ENCODE measurements around the gene CHDH.

The CHDH gene

GRCh38 chr3:53795176-53795575 is 51.0 kb downstream of the CHDH start:
- DNase-seq (ENCODE audit: low read depth), result no peak
- Histone ChIP-seq H3K4me1 (ENCODE audit: control insufficient read depth, insufficient read depth, low read length) (no peaks in the 10 kb centered on the region), H3K36me3 (ENCODE audit: control insufficient read depth, insufficient read depth, low read length, severe bottlenecking) (no peaks in the 10 kb centered on the region), H3K4me3 (ENCODE audit: low read length) (no peak overlapping the region), H3K27me3 (replicated peaks; ENCODE audit: control insufficient read depth, insufficient read depth, low read length) (no peaks in the 10 kb centered on the region), H3K9me3 (ENCODE audit: control insufficient read depth, low read length) (no peaks in the 10 kb centered on the region), H3K9ac (ENCODE audit: low read length) (no peak overlapping the region)

- peak; percentile 66 for DNase-seq (ENCODE audit: low read depth)
These were observed 51.6 kb downstream of the CHDH start for GRCh38 chr3:53794597-53794996.

DNA sequence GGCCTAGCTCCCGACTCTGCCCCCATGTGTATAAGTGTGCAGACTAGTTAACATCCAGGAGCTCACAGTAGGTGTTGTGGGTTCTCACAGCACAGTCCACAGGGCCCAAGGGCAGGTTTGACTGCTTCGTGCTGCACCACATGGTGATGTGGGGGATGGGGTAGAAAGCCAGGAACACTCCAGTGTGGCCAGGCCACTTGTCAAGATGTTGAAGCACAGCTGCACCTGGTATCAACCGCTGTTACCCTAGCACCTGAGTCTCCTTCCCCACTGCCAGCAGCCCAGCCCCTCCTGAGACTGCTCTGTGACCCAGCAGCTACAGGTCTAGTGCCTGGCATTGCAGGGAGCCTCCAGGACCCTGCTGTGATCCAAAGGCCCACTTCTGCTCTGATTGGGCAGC is 53.4 kb downstream of the CHDH start:
- H3K9ac ChIP-seq (ENCODE audit: low read length), result no peak overlapping the region
- no peaks in the 10 kb centered on the region for H3K27me3 ChIP-seq (replicated peaks; ENCODE audit: control insufficient read depth, insufficient read depth, low read length)
- H3K4me1 ChIP-seq (ENCODE audit: control insufficient read depth, insufficient read depth, low read length), result no peaks in the 10 kb centered on the region
- no peak overlapping the region for H3K4me3 ChIP-seq (ENCODE audit: low read length)
- no peak for DNase-seq (ENCODE audit: low read depth)
- H3K9me3 ChIP-seq (ENCODE audit: control insufficient read depth, low read length), result no peaks in the 10 kb centered on the region
- H3K36me3 ChIP-seq (ENCODE audit: control insufficient read depth, insufficient read depth, low read length, severe bottlenecking), result no peaks in the 10 kb centered on the region

More at GRCh38 chr3:53794597-53794996, 51.6 kb downstream of the CHDH start:
- Histone ChIP-seq H3K4me1 (ENCODE audit: control insufficient read depth, insufficient read depth, low read length) (no peaks in the 10 kb centered on the region), H3K4me3 (ENCODE audit: low read length) (no peak overlapping the region), H3K9me3 (ENCODE audit: control insufficient read depth, low read length) (no peaks in the 10 kb centered on the region), H3K27me3 (replicated peaks; ENCODE audit: control insufficient read depth, insufficient read depth, low read length) (no peaks in the 10 kb centered on the region), H3K36me3 (ENCODE audit: control insufficient read depth, insufficient read depth, low read length, severe bottlenecking) (no peaks in the 10 kb centered on the region), H3K9ac (ENCODE audit: low read length) (no peak overlapping the region)

DNA sequence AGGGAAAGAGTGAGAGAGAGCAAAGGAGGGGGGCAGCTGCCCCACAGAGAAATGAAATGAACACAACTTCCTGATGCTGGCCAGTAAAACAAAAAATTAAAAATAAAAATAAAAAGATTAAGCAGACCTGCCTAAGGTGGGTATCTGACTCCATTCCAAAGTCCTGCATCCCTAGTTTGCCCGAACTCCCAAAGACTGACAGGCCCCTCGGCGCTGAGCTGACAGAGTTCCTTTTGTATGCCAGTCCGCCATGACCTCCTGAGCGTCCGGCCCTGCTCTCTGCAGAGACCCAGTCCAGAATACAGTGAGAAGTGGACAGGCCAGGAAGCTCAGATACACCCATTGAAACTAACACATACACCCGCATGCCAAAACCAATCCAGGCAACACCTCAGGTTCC is 54.9 kb downstream of the CHDH start:
- Histone ChIP-seq H3K4me3 (ENCODE audit: low read length) (no peak overlapping the region), H3K9ac (ENCODE audit: low read length) (no peak overlapping the region), H3K36me3 (ENCODE audit: control insufficient read depth, insufficient read depth, low read length, severe bottlenecking) (no peaks in the 10 kb centered on the region), H3K27me3 (replicated peaks; ENCODE audit: control insufficient read depth, insufficient read depth, low read length) (no peaks in the 10 kb centered on the region), H3K9me3 (ENCODE audit: control insufficient read depth, low read length) (no peaks in the 10 kb centered on the region), H3K4me1 (ENCODE audit: control insufficient read depth, insufficient read depth, low read length) (no peaks in the 10 kb centered on the region)
- DNase-seq (ENCODE audit: low read depth), result no peak

DNA sequence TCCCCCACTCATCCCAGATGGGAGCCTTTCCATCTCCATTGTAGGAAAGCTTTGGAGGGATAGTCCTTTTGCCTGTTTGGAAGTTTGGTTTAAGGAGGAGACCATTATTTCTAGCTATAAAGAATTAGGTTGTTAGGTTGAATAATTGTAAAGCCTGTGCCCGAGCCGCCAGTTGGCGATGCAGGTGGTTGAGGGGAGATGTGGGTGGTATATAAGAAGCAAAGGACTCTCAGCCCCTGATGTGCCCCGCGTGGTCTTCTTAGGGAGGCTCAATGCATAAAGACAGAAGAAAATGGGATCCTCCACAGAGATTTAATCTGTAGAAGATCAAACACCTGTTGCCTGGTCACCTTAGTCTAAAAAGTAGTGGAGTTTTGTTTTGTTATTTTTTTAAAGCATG is 55.7 kb downstream of the CHDH start:
- H3K9ac ChIP-seq (ENCODE audit: low read length), result no peak overlapping the region

GRCh38 chr3:53789459-53789858 is 56.8 kb downstream of the CHDH start:
- Histone ChIP-seq H3K36me3 (ENCODE audit: control insufficient read depth, insufficient read depth, low read length, severe bottlenecking) (no peaks in the 10 kb centered on the region), H3K9ac (ENCODE audit: low read length) (no peak overlapping the region), H3K4me3 (ENCODE audit: low read length) (no peak overlapping the region), H3K27me3 (replicated peaks; ENCODE audit: control insufficient read depth, insufficient read depth, low read length) (no peaks in the 10 kb centered on the region), H3K4me1 (ENCODE audit: control insufficient read depth, insufficient read depth, low read length) (no peaks in the 10 kb centered on the region), H3K9me3 (ENCODE audit: control insufficient read depth, low read length) (no peaks in the 10 kb centered on the region)
- DNase-seq (ENCODE audit: low read depth), result no peak

More for the DNA sequence above, 55.7 kb downstream of the CHDH start:
- no peaks in the 10 kb centered on the region for H3K4me1 ChIP-seq (ENCODE audit: control insufficient read depth, insufficient read depth, low read length)
- H3K36me3 ChIP-seq (ENCODE audit: control insufficient read depth, insufficient read depth, low read length, severe bottlenecking), result no peaks in the 10 kb centered on the region
- no peak overlapping the region for H3K4me3 ChIP-seq (ENCODE audit: low read length)
- no peaks in the 10 kb centered on the region for H3K27me3 ChIP-seq (replicated peaks; ENCODE audit: control insufficient read depth, insufficient read depth, low read length)
- no peak for DNase-seq (ENCODE audit: low read depth)
- no peaks in the 10 kb centered on the region for H3K9me3 ChIP-seq (ENCODE audit: control insufficient read depth, low read length)

- no peak overlapping the region for H3K9ac ChIP-seq (ENCODE audit: low read length)
- H3K9me3 ChIP-seq (ENCODE audit: control insufficient read depth, low read length), result no peaks in the 10 kb centered on the region
- H3K36me3 ChIP-seq (ENCODE audit: control insufficient read depth, insufficient read depth, low read length, severe bottlenecking), result no peaks in the 10 kb centered on the region
- no peak overlapping the region for H3K4me3 ChIP-seq (ENCODE audit: low read length)
- no peak for DNase-seq (ENCODE audit: low read depth)
- H3K4me1 ChIP-seq (ENCODE audit: control insufficient read depth, insufficient read depth, low read length), result no peaks in the 10 kb centered on the region
- no peaks in the 10 kb centered on the region for H3K27me3 ChIP-seq (replicated peaks; ENCODE audit: control insufficient read depth, insufficient read depth, low read length)
These were observed 58.2 kb downstream of the CHDH start for GRCh38 chr3:53788038-53788437.

- Histone ChIP-seq H3K4me1 (ENCODE audit: control insufficient read depth, insufficient read depth, low read length) (no peaks in the 10 kb centered on the region), H3K27me3 (replicated peaks; ENCODE audit: control insufficient read depth, insufficient read depth, low read length) (no peaks in the 10 kb centered on the region), H3K4me3 (ENCODE audit: low read length) (no peak overlapping the region), H3K9me3 (ENCODE audit: control insufficient read depth, low read length) (no peaks in the 10 kb centered on the region), H3K36me3 (ENCODE audit: control insufficient read depth, insufficient read depth, low read length, severe bottlenecking) (no peaks in the 10 kb centered on the region), H3K9ac (ENCODE audit: low read length) (no peak overlapping the region)
- DNase-seq (ENCODE audit: low read depth), result no peak
These were observed 59.2 kb downstream of the CHDH start for GRCh38 chr3:53787016-53787415.

GRCh38 chr3:53780806-53781205 is 65.4 kb downstream of the CHDH start:
- H3K27me3 ChIP-seq (replicated peaks; ENCODE audit: control insufficient read depth, insufficient read depth, low read length), result no peaks in the 10 kb centered on the region
- H3K4me1 ChIP-seq (ENCODE audit: control insufficient read depth, insufficient read depth, low read length), result peaks cover 26% of the 10 kb centered on the region
- no peak for DNase-seq (ENCODE audit: low read depth)
- no peak overlapping the region for H3K9ac ChIP-seq (ENCODE audit: low read length)
- no peak overlapping the region for H3K4me3 ChIP-seq (ENCODE audit: low read length)
- no peaks in the 10 kb centered on the region for H3K9me3 ChIP-seq (ENCODE audit: control insufficient read depth, low read length)
- H3K36me3 ChIP-seq (ENCODE audit: control insufficient read depth, insufficient read depth, low read length, severe bottlenecking), result no peaks in the 10 kb centered on the region

GRCh38 chr3:53780171-53780570 is 66.0 kb downstream of the CHDH start:
- H3K4me3 ChIP-seq (ENCODE audit: low read length), result no peak overlapping the region
- no peaks in the 10 kb centered on the region for H3K9me3 ChIP-seq (ENCODE audit: control insufficient read depth, low read length)
- peaks cover 29% of the 10 kb centered on the region for H3K4me1 ChIP-seq (ENCODE audit: control insufficient read depth, insufficient read depth, low read length)
- H3K27me3 ChIP-seq (replicated peaks; ENCODE audit: control insufficient read depth, insufficient read depth, low read length), result no peaks in the 10 kb centered on the region
- H3K9ac ChIP-seq (ENCODE audit: low read length), result no peak overlapping the region
- DNase-seq (ENCODE audit: low read depth), result peak; percentile 35
- no peaks in the 10 kb centered on the region for H3K36me3 ChIP-seq (ENCODE audit: control insufficient read depth, insufficient read depth, low read length, severe bottlenecking)

GRCh38 chr3:53778153-53778552 is 68.1 kb downstream of the CHDH start:
- H3K9ac ChIP-seq (ENCODE audit: low read length), result no peak overlapping the region
- H3K9me3 ChIP-seq (ENCODE audit: control insufficient read depth, low read length), result no peaks in the 10 kb centered on the region
- H3K4me3 ChIP-seq (ENCODE audit: low read length), result no peak overlapping the region
- no peaks in the 10 kb centered on the region for H3K27me3 ChIP-seq (replicated peaks; ENCODE audit: control insufficient read depth, insufficient read depth, low read length)
- H3K4me1 ChIP-seq (ENCODE audit: control insufficient read depth, insufficient read depth, low read length), result peaks cover 41% of the 10 kb centered on the region
- no peaks in the 10 kb centered on the region for H3K36me3 ChIP-seq (ENCODE audit: control insufficient read depth, insufficient read depth, low read length, severe bottlenecking)
- DNase-seq (ENCODE audit: low read depth), result no peak

GRCh38 chr3:53777468-53777867 is 68.8 kb downstream of the CHDH start:
- no peak for DNase-seq (ENCODE audit: low read depth)

More at GRCh38 chr3:53777468-53777867, 68.8 kb downstream of the CHDH start:
- H3K4me3 ChIP-seq (ENCODE audit: low read length), result no peak overlapping the region
- no peaks in the 10 kb centered on the region for H3K27me3 ChIP-seq (replicated peaks; ENCODE audit: control insufficient read depth, insufficient read depth, low read length)
- H3K36me3 ChIP-seq (ENCODE audit: control insufficient read depth, insufficient read depth, low read length, severe bottlenecking), result no peaks in the 10 kb centered on the region
- peaks cover 47% of the 10 kb centered on the region for H3K4me1 ChIP-seq (ENCODE audit: control insufficient read depth, insufficient read depth, low read length)
- no peaks in the 10 kb centered on the region for H3K9me3 ChIP-seq (ENCODE audit: control insufficient read depth, low read length)
- H3K9ac ChIP-seq (ENCODE audit: low read length), result no peak overlapping the region
